AG09319 (cell line): ENCODE data around the gene PHKG1.
"Not testable (repeated sequence)": the region's sequence is repeated elsewhere in the genome, so short reads cannot be mapped to it uniquely, and the experiment has no call there.

Experiments
- DNase-seq: peaks from one replicate; pipeline ENCODE4 v3.0.0-alpha.2; 2010; ENCODE audit warnings: low read depth; ENCODE audit errors: extremely low read depth
- CTCF ChIP-seq: IDR thresholded peaks from 2 replicates; pipeline ENCODE4 v1.5.1; 2011; ENCODE audit warnings: low read depth, mild to moderate bottlenecking, inconsistent platforms, low read length, moderate library complexity

The PHKG1 gene

GRCh38 chr7:56078196-56078595, 14.6 kb downstream of the PHKG1 start:
- no peak for TF ChIP-seq CTCF
- no peak for DNase-seq

GRCh38 chr7:56077681-56078080, 15.1 kb downstream of the PHKG1 start:
- no peak for DNase-seq
- TF ChIP-seq CTCF, result no peak

- DNase-seq, result peak; percentile 52
- TF ChIP-seq CTCF, result peak; percentile 96
Measured at GRCh38 chr7:56074371-56074791, 18.4 kb downstream of the PHKG1 start.

DNA sequence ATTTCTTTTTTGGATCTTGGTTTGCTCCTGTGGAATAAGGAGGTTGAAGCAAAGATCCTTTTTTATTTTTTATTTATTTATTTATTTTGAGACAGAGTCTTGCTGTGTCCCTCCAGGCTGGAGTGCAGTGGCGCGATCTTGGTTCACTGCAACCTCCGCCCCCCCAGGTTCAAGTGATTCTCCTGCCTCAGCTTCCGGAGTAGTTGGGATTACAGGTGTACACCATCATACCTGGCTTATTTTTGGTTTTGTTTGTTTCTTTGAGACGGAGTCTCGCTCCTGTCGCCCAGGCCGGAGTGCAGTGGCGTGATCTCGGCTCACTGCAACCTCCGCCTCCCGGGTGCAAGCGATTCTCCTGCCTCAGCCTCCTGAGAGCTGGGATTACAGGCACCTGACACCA, 26.4 kb downstream of the PHKG1 start:
- not testable (repeated sequence) for DNase-seq

DNA sequence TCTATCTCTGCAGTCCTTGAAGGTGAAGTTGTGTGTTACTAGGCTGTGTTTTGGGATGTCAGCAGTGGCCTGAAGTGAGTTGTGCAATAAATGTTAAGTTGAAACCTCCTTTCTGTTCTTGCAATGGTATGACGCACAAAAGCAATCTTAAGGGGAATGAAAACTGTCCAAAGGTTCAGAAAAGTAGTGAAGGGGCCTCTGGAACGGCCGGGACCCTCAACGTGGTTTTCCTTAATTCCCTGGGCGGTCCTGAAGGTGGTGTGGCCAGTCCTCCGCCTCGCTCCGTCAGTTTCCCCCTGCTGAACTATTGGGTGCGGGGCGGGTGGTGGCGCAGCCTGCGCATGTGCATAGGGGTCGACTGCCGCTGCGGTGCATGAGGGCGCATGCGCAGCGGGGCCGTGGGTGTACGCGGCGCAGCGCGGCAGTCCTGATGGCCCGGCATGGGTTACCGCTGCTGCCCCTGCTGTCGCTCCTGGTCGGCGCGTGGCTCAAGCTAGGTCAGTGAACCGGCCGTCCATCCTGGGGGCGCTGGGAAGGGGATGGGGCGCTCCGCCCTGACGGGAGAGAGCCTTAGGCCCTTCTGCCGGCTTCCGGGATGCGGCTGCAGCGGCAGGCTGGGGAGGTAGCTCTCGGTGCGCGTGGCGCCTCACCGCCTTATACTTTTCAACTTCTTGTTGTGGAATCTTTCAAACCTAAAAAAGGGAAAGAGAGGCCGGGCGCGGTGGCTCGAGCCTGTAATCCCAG, 28.7 kb downstream of the PHKG1 start, which contains the start of gene SUMF2:
SUMF2 (plus strand) TSS at position 405 of the 744 bp plus-strand sequence; CDS start at position 431, 26 bp downstream.
- DNase-seq, result peak; percentile 78

GRCh38 chr7:56063500-56063881, 29.3 kb downstream of the PHKG1 start:
- DNase-seq, result no peak
- TF ChIP-seq CTCF, result no peak

More for the DNA sequence above, 28.7 kb downstream of the PHKG1 start, which contains the start of gene SUMF2:
- peak; percentile 27 for TF ChIP-seq CTCF

DNA sequence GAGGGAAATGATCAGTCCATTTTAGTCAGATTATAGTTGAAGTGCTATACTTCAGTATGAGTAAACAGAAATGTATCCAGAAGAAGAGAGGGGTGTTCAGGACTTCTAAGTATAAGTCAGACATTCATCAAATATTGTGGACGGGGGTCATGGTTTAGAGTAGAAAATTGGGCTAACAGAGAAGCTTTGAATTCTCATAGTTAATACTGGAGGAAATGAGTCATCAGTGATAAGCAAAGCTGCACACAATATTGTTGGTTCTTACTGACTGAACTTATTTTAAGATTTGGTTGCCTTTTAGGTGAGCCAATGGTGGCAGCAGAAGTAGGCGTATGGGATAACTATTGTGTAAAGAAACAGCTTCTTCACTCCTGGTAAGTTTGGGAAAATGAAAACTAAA, 30.4 kb downstream of the PHKG1 start:
- no peak for TF ChIP-seq CTCF
- no peak for DNase-seq

- TF ChIP-seq CTCF, result no peak
- no peak for DNase-seq
Measured at GRCh38 chr7:56053993-56054392, 38.8 kb downstream of the PHKG1 start.
